HG03097 (cell line): ENCODE data around the gene NPY2R.

Source experiments
- ATAC-seq: cut with Tn5 transposase; IDR thresholded peaks from one replicate; pipeline ENCODE4 v1.9.1; 2021; ENCODE audit not compliant: unreplicated experiment, low FRiP score

Gene NPY2R

GRCh38 chr4:155248002-155248896 lies 39.8 kb downstream of the NPY2R start:
- no peak for ATAC-seq

- no peak for ATAC-seq
Measured at GRCh38 chr4:155249016-155249566, 40.7 kb downstream of the NPY2R start.

GRCh38 chr4:155252327-155252726 lies 43.9 kb downstream of the NPY2R start:
- ATAC-seq = no peak

GRCh38 chr4:155263480-155263879 lies 55.0 kb downstream of the NPY2R start:
- ATAC-seq = no peak

GRCh38 chr4:155265113-155265512 lies 56.7 kb downstream of the NPY2R start:
- ATAC-seq = no peak
